ENCODE measurements around the gene C4orf46. TPM values are rescaled to one million over a fixed set of nuclear protein-coding genes. Genes with fewer than 3 reads are reported as not detected.

Gene C4orf46
- total RNA-seq, 1 experiment from 2014 or later, result 44.1 TPM

DNA sequence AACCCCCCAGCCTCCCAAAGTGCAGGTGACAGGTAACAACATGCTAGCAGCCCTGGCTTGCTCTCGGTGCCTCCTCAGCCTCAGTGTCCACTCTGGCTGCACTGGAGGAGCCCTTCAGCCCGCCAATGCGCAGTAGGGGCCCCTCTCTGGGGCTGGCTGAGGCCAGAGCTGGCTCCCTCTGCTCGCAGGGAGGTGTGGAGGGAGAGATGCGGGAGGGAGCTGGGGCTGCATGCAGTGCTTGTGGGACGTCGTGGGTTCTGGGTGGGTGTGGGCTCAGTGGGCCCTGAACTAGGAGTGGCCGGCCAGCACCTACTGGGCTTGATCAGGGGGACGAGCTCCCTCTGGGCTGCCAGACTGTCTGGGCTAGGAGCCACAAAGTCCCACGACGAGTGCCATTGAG lies 14.4 kb downstream of the C4orf46 start:
- CTCF ChIA-PET, result no interaction called here
- H3K9me3 ChIP-seq (ENCODE audit: low read depth, low read length, poor library complexity, severe bottlenecking), result no peaks in the 10 kb centered on the region
- no peaks in the 10 kb centered on the region for H3K27me3 ChIP-seq (replicated peaks; ENCODE audit: insufficient read depth, low read depth, low read length, poor library complexity)
- TF ChIP-seq, protein P1, sequence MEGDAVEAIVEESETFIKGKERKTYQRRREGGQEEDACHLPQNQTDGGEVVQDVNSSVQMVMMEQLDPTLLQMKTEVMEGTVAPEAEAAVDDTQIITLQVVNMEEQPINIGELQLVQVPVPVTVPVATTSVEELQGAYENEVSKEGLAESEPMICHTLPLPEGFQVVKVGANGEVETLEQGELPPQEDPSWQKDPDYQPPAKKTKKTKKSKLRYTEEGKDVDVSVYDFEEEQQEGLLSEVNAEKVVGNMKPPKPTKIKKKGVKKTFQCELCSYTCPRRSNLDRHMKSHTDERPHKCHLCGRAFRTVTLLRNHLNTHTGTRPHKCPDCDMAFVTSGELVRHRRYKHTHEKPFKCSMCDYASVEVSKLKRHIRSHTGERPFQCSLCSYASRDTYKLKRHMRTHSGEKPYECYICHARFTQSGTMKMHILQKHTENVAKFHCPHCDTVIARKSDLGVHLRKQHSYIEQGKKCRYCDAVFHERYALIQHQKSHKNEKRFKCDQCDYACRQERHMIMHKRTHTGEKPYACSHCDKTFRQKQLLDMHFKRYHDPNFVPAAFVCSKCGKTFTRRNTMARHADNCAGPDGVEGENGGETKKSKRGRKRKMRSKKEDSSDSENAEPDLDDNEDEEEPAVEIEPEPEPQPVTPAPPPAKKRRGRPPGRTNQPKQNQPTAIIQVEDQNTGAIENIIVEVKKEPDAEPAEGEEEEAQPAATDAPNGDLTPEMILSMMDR (conservative IDR thresholded peaks at IDR 0.05; ENCODE audit: low read depth, low read length), result no peak
- no peak overlapping the region for H3K27ac ChIP-seq (ENCODE audit: low read depth, low read length, poor library complexity, severe bottlenecking)
- DNase-seq (ENCODE audit: low spot score), result no peak
- H3K4me1 ChIP-seq (ENCODE audit: insufficient read depth, low read length, poor library complexity, severe bottlenecking), result no peaks in the 10 kb centered on the region
- POLR2A ChIA-PET (ENCODE audit: low non-redundant PET), result no interaction called here
- H3K4me3 ChIP-seq (ENCODE audit: low read depth, low read length, poor library complexity, severe bottlenecking), result no peak overlapping the region
- BruUV-seq (replicated peaks), result no TSS peak
- H3K36me3 ChIP-seq (ENCODE audit: insufficient read depth, low read length, poor library complexity, severe bottlenecking), result no peaks in the 10 kb centered on the region
- intact Hi-C loops (cut with micrococcal nuclease; ENCODE audit: unreplicated experiment), result no loop called here

DNA sequence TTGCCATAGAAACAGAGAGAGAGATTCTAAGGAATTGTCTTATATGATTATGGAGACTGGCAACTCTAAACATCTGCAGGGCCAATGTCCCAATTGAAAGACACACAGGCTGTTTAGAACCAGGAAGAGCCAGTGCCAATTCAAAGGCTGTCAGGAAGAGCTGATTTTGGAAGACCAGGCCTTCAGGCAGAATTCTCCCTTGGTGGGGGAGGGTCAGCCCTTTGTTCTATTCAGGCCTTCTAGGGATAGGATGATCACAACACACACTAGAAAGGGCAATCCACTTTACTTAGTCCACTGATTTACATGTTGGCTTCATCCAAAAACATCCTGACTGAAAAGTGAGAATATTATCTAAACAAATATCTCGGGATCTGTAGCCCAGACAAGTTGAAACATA lies 15.2 kb downstream of the C4orf46 start:
- ChIA-PET POLR2A (ENCODE audit: low non-redundant PET) (no interaction called here), CTCF (no interaction called here)
- Histone ChIP-seq H3K9me3 (ENCODE audit: low read depth, low read length, poor library complexity, severe bottlenecking) (no peaks in the 10 kb centered on the region), H3K27ac (ENCODE audit: low read depth, low read length, poor library complexity, severe bottlenecking) (no peak overlapping the region), H3K36me3 (ENCODE audit: insufficient read depth, low read length, poor library complexity, severe bottlenecking) (no peaks in the 10 kb centered on the region), H3K4me1 (ENCODE audit: insufficient read depth, low read length, poor library complexity, severe bottlenecking) (no peaks in the 10 kb centered on the region), H3K4me3 (ENCODE audit: low read depth, low read length, poor library complexity, severe bottlenecking) (no peak overlapping the region), H3K27me3 (replicated peaks; ENCODE audit: insufficient read depth, low read depth, low read length, poor library complexity) (no peaks in the 10 kb centered on the region)
- no peak for DNase-seq (ENCODE audit: low spot score)
- no peak for TF ChIP-seq EZH2 (IDR thresholded peaks at IDR 0.05; ENCODE audit: borderline replicate concordance, low read depth, low read length, poor library complexity, severe bottlenecking)
- TF ChIP-seq, protein P1 (conservative IDR thresholded peaks at IDR 0.05; ENCODE audit: low read depth, low read length), result no peak
- intact Hi-C loops (cut with micrococcal nuclease; ENCODE audit: unreplicated experiment), result no loop called here
- no TSS peak for BruUV-seq (replicated peaks)

DNA sequence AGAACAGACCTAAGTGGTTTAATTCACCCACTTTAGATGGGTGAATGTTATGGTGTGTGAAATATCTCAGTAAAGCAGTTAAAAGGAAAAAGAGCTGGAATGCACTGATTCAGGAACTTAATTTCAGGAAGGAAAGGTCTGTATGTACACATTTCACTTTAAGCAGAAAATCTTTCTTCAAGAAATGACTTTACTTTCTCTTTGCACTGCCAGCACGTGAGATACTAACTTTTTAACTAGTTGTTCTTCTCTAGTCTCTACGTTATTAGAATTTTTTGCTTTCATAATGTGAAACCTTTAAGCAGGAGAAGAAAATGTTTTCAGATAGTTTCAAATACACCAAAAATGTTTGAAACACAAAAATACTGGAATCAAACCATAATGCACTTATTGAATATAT lies 18.8 kb downstream of the C4orf46 start:
- POLR2A ChIA-PET (ENCODE audit: low non-redundant PET), result interaction anchor here (0.7 kb wide), 1 partner anchor 314 kb away, joined by 3 read pairs; no protein-coding TSS in a partner anchor
- no peaks in the 10 kb centered on the region for H3K4me1 ChIP-seq (ENCODE audit: insufficient read depth, low read length, poor library complexity, severe bottlenecking)
- intact Hi-C loops (cut with micrococcal nuclease; ENCODE audit: unreplicated experiment), result no loop called here
- H3K27me3 ChIP-seq (replicated peaks; ENCODE audit: insufficient read depth, low read depth, low read length, poor library complexity), result no peaks in the 10 kb centered on the region
- no TSS peak for BruUV-seq (replicated peaks)
- DNase-seq (ENCODE audit: low spot score), result no peak
- H3K36me3 ChIP-seq (ENCODE audit: insufficient read depth, low read length, poor library complexity, severe bottlenecking), result no peaks in the 10 kb centered on the region
- H3K9me3 ChIP-seq (ENCODE audit: low read depth, low read length, poor library complexity, severe bottlenecking), result no peaks in the 10 kb centered on the region
- CTCF ChIA-PET, result no interaction called here
- no peak overlapping the region for H3K27ac ChIP-seq (ENCODE audit: low read depth, low read length, poor library complexity, severe bottlenecking)
- H3K4me3 ChIP-seq (ENCODE audit: low read depth, low read length, poor library complexity, severe bottlenecking), result no peak overlapping the region
- TF ChIP-seq, protein P1 (conservative IDR thresholded peaks at IDR 0.05; ENCODE audit: low read depth, low read length), result no peak
- TF ChIP-seq EZH2 (IDR thresholded peaks at IDR 0.05; ENCODE audit: borderline replicate concordance, low read depth, low read length, poor library complexity, severe bottlenecking), result no peak

Data from A673 (cell line).